ENCODE data around the gene GPRC5A. TPM values are rescaled to one million over a fixed set of nuclear protein-coding genes. Genes with fewer than 3 reads are reported as not detected.

GPRC5A gene
- total and polyA plus RNA-seq, 2 of the 4 experiments (the other 2 are of a cell fraction), result 49.6 to 201 TPM

- H3K56ac ChIP-seq (ENCODE audit: extremely low read depth, insufficient read depth, low read length), result no peak overlapping the region
- dilution Hi-C loops (cut with HindIII; ENCODE audit: low sequenced_read_pairs, unreplicated experiment), result no loop called here
- H2BK15ac ChIP-seq (ENCODE audit: low read depth, low read length), result no peak overlapping the region
- in situ Hi-C loops (cut with MboI; ENCODE audit: low sequenced_read_pairs), result loop anchor here (25.0 kb wide), 1 partner anchor 1528 kb away; no protein-coding TSS in a partner anchor
- ATAC-seq (ENCODE audit: low read depth) (peak; percentile 21; the same call in 1 of the 2 replicates), DNase-seq (peak; percentile 35)
- no peaks in the 10 kb centered on the region for H3K4me1 ChIP-seq (ENCODE audit: control insufficient read depth, insufficient read depth, low read length)
- H3K9me1 ChIP-seq (ENCODE audit: insufficient read depth, low read length), result 0 out of 2 replicates have a peak, but pooled peaks cover 3% of the 10 kb centered on the region
- 0 out of 4 replicates have a peak overlapping the region, but pooled peaks of 1 of the 2 experiments have one; percentile 3 for H4K8ac ChIP-seq (ENCODE audit: low read depth in 2 of 2, low read length in 2 of 2)
- BruUV-seq (replicated peaks), result no TSS peak
- no peak overlapping the region for H3K14ac ChIP-seq (replicated peaks; ENCODE audit: low read depth, low read length)
- H3K23ac ChIP-seq (ENCODE audit: low read depth, low read length), result no peak overlapping the region
- no peak overlapping the region for H3K4me2 ChIP-seq (ENCODE audit: low read depth, low read length)
- H3K18ac ChIP-seq (ENCODE audit: low read depth, low read length), result no peak overlapping the region
- ChIA-PET POLR2A (ENCODE audit: unreplicated experiment) (no interaction called here), CTCF (no interaction called here)
- H2AFZ ChIP-seq (replicated peaks; ENCODE audit: low read length, poor library complexity), result no peak overlapping the region
- no peaks in the 10 kb centered on the region for H3K27me3 ChIP-seq (ENCODE audit: control insufficient read depth, insufficient read depth, low read length)
- H3K4me3 ChIP-seq (ENCODE audit: insufficient read depth, low read depth, low read length), result no peak overlapping the region
- H4K20me1 ChIP-seq (ENCODE audit: insufficient read depth, low read length), result no peaks in the 10 kb centered on the region
- H2BK120ac ChIP-seq (ENCODE audit: low read depth, low read length), result no peak overlapping the region
- no peak overlapping the region for H2AK5ac ChIP-seq (ENCODE audit: low read depth, low read length)
- H2BK20ac ChIP-seq (ENCODE audit: low read depth, low read length), result no peak overlapping the region
- no peak overlapping the region for H2AK9ac ChIP-seq (replicated peaks; ENCODE audit: low read depth, low read length, poor library complexity)
- intact Hi-C loops (cut with micrococcal nuclease), result no loop called here
- H2BK5ac ChIP-seq (ENCODE audit: low read depth, low read length, poor library complexity, severe bottlenecking), result no peak overlapping the region
- no peak overlapping the region for H3K27ac ChIP-seq (ENCODE audit: insufficient read depth, low read length)
- H3K9me3 ChIP-seq (ENCODE audit: control insufficient read depth, insufficient read depth, low read length), result no peaks in the 10 kb centered on the region
- no peaks in the 10 kb centered on the region for H3K79me1 ChIP-seq (ENCODE audit: low read depth in 1 of 2, low read length in 2 of 2)
- TF ChIP-seq SMC3 (IDR thresholded peaks at IDR 0.05; ENCODE audit: low read depth, low read length), result no peak
- TF ChIP-seq MAZ (IDR thresholded peaks at IDR 0.05; ENCODE audit: borderline replicate concordance, low read depth, low read length), result no peak
- no peak for TF ChIP-seq RFX5 (IDR thresholded peaks at IDR 0.05; ENCODE audit: low read depth, low read length)
- no peak for TF ChIP-seq MXI1 (IDR thresholded peaks at IDR 0.05; ENCODE audit: borderline replicate concordance, low read depth, low read length)
- no peak for TF ChIP-seq RAD21 (IDR thresholded peaks at IDR 0.05; ENCODE audit: low read length)
- no peak for TF ChIP-seq CEBPB (IDR thresholded peaks at IDR 0.05; ENCODE audit: low read depth, low read length)
- no peak for TF ChIP-seq MAFK (IDR thresholded peaks at IDR 0.05; ENCODE audit: low read depth, low read length)
- TF ChIP-seq NFE2L2 (IDR thresholded peaks at IDR 0.05; ENCODE audit: low read depth, low read length), result no peak
- TF ChIP-seq ELK1 (IDR thresholded peaks at IDR 0.05; ENCODE audit: borderline replicate concordance, low read depth, low read length), result no peak
- TF ChIP-seq POLR2A (IDR thresholded peaks at IDR 0.05; ENCODE audit: low read depth, low read length), result no peak
- no peak for TF ChIP-seq CTCF (conservative IDR thresholded peaks at IDR 0.05; ENCODE audit: low read depth, low read length)
- TF ChIP-seq FOS (IDR thresholded peaks at IDR 0.05; ENCODE audit: low read depth, low read length), result no peak
- TF ChIP-seq CHD1 (IDR thresholded peaks at IDR 0.05; ENCODE audit: low read depth, low read length), result no peak
- no peak for TF ChIP-seq BHLHE40 (IDR thresholded peaks at IDR 0.05; ENCODE audit: low read depth, low read length)
- no peak for TF ChIP-seq RCOR1 (IDR thresholded peaks at IDR 0.05; ENCODE audit: insufficient replicate concordance, low read length)
- TF ChIP-seq USF2 (IDR thresholded peaks at IDR 0.05; ENCODE audit: low read depth, low read length), result no peak
- H3K36me3 ChIP-seq (ENCODE audit: control insufficient read depth, insufficient read depth, low read length), result no peaks in the 10 kb centered on the region
- H3K4ac ChIP-seq (ENCODE audit: low read depth, low read length), result no peak overlapping the region
- no peak overlapping the region for H4K5ac ChIP-seq (ENCODE audit: low read depth, low read length)
- WGBS, 2 experiments (ENCODE audit: extremely low coverage in 2 of 2, insufficient read length in 1 of 2), result no CpG with 5 or more reads among the region's 1 CpG
- H3K9ac ChIP-seq (ENCODE audit: low read depth, low read length), result no peak overlapping the region
- no peak overlapping the region for H4K91ac ChIP-seq (ENCODE audit: insufficient read depth, low read depth, low read length)
Observed at GRCh38 chr12:12859690-12860089, 31.7 kb upstream of the GPRC5A start.
